ENCODE results near the gene LRRK2. TPM values are rescaled to one million over a fixed set of nuclear protein-coding genes. Genes with fewer than 3 reads are reported as not detected.

Gene LRRK2
- total and polyA plus RNA-seq, 10 of the 15 experiments (the other 5 are each of a cell fraction or from before 2014, with no cell fraction given): 0.80 to 32.6 (median 1.4) TPM

DNA sequence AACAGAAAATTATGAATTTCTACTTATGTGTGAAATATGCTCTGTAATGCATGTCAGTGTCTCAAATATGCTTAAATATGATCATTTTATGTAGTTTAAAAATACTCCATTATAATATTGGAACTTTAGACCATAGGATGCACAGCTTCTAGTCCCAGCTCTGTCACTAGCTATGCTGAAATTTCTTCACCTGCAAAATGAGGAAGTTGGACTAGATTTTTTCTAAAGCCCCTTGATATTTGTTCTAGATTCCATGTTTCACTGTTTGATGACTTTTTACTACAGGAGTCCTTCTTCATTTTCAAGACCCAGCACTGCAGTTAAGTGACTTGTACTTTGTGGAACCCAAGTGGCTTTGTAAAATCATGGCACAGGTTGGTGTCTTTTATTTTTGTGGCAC lies 90.1 kb downstream of the LRRK2 start:
- no peak overlapping the region for H3K27ac ChIP-seq (ENCODE audit: control insufficient read depth, insufficient read depth)
- ChIA-PET POLR2A (interaction anchor here (0.6 to 1.5 kb wide), 3 partner anchors 81 to 107 kb away, joined by 3 to 9 read pairs (median 4); partner anchors contain the start of gene LRRK2), SMC1A (ENCODE audit: uncharacterized antibody, unreplicated experiment) (interaction anchor here (0.7 to 5.3 kb wide), 33 partner anchors 11 to 312 kb away, joined by 3 to 66 read pairs (median 5); no protein-coding TSS in a partner anchor), CTCF (interaction anchor here (1.0 to 4.7 kb wide), 23 partner anchors 11 to 606 kb away, joined by 3 to 64 read pairs (median 8); partner anchors contain the start of gene SLC2A13), RAD21 (ENCODE audit: unreplicated experiment) (interaction anchor here (0.7 to 6.6 kb wide), 16 partner anchors 9 to 304 kb away, joined by 3 to 72 read pairs (median 6); partner anchors contain the start of gene LRRK2)
- H3K4me2 ChIP-seq (ENCODE audit: control insufficient read depth, insufficient read depth): no peak overlapping the region
- H3K36me3 ChIP-seq (ENCODE audit: control insufficient read depth in 2 of 2, insufficient read depth in 2 of 2, low read length in 1 of 2): no peaks in the 10 kb centered on the region
- no peak overlapping the region for H3K9ac ChIP-seq (ENCODE audit: control insufficient read depth, insufficient read depth, low read length)
- H3K4me1 ChIP-seq (ENCODE audit: control insufficient read depth, insufficient read depth, low read length): peaks cover 16% of the 10 kb centered on the region
- no peak for DNase-seq (ENCODE audit: low read depth, low spot score)
- H2AFZ ChIP-seq (ENCODE audit: control insufficient read depth, low read depth, low read length): no peak overlapping the region
- no peak for FAIRE-seq
- ATAC-seq: peak; percentile 53
- BruUV-seq (replicated peaks): no TSS peak
- H3K27me3 ChIP-seq (replicated peaks in 1 of 2; ENCODE audit: control insufficient read depth in 2 of 2, insufficient read depth in 2 of 2, low read length in 1 of 2): peaks cover 0 to 2% of the 10 kb centered on the region in 2 experiments; a peak in 1 of 4 replicates
- no peaks in the 10 kb centered on the region for H3K79me2 ChIP-seq (ENCODE audit: control insufficient read depth, insufficient read depth, low read length)
- intact Hi-C loops (cut with micrococcal nuclease; ENCODE audit: unreplicated experiment): no loop called here
- no peak overlapping the region for H3K4me3 ChIP-seq
- H3K9me3 ChIP-seq (replicated peaks; ENCODE audit: control insufficient read depth, insufficient read depth, low read length): no peaks in the 10 kb centered on the region
- TF ChIP-seq BMI1 (IDR thresholded peaks at IDR 0.05; ENCODE audit: borderline replicate concordance): no peak
- no peak for TF ChIP-seq IKZF1 (conservative IDR thresholded peaks at IDR 0.05)
- no peak for TF ChIP-seq YBX1 (IDR thresholded peaks at IDR 0.05)
- TF ChIP-seq, protein P1, sequence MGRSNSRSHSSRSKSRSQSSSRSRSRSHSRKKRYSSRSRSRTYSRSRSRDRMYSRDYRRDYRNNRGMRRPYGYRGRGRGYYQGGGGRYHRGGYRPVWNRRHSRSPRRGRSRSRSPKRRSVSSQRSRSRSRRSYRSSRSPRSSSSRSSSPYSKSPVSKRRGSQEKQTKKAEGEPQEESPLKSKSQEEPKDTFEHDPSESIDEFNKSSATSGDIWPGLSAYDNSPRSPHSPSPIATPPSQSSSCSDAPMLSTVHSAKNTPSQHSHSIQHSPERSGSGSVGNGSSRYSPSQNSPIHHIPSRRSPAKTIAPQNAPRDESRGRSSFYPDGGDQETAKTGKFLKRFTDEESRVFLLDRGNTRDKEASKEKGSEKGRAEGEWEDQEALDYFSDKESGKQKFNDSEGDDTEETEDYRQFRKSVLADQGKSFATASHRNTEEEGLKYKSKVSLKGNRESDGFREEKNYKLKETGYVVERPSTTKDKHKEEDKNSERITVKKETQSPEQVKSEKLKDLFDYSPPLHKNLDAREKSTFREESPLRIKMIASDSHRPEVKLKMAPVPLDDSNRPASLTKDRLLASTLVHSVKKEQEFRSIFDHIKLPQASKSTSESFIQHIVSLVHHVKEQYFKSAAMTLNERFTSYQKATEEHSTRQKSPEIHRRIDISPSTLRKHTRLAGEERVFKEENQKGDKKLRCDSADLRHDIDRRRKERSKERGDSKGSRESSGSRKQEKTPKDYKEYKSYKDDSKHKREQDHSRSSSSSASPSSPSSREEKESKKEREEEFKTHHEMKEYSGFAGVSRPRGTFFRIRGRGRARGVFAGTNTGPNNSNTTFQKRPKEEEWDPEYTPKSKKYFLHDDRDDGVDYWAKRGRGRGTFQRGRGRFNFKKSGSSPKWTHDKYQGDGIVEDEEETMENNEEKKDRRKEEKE (IDR thresholded peaks at IDR 0.05): no peak
- TF ChIP-seq SPI1 (IDR thresholded peaks at IDR 0.05; ENCODE audit: borderline replicate concordance, insufficient read depth, low read depth, low read length): peak; percentile 56; the same call in 1 of the 2 replicates
- TF ChIP-seq SREBF1 (IDR thresholded peaks at IDR 0.05; ENCODE audit: low read length): no peak
- no peaks in the 10 kb centered on the region for H4K20me1 ChIP-seq (ENCODE audit: control insufficient read depth, insufficient read depth)
- in situ Hi-C loops (cut with MboI): loop anchor here (5.0 kb wide), 1 partner anchor 163 kb away; no protein-coding TSS in a partner anchor
